ENCODE measurements around the gene LIN37.
"Not testable (repeated sequence)": the region's sequence is repeated elsewhere in the genome, so short reads cannot be mapped to it uniquely, and the experiment has no call there.

LIN37 gene

GRCh38 chr19:35790981-35791813, 42.8 kb downstream of the LIN37 start:
- peak in 1 of 5 experiments; percentile 31 for DNase-seq

- DNase-seq: no peak
These were observed 43.5 kb downstream of the LIN37 start for GRCh38 chr19:35791814-35792279.

- no peak for DNase-seq
These were observed 43.9 kb downstream of the LIN37 start for GRCh38 chr19:35792312-35792711.

GRCh38 chr19:35792888-35793287, 44.5 kb downstream of the LIN37 start:
- DNase-seq: no peak

GRCh38 chr19:35793381-35794165, 45.2 kb downstream of the LIN37 start:
- no peak for DNase-seq

- not testable (repeated sequence) for DNase-seq
These were observed 47.2 kb downstream of the LIN37 start for GRCh38 chr19:35795564-35795963.

GRCh38 chr19:35796645-35797542, 48.5 kb downstream of the LIN37 start:
- no peak for DNase-seq

- no peak for DNase-seq
These were observed 49.3 kb downstream of the LIN37 start for GRCh38 chr19:35797663-35798062.

GRCh38 chr19:35801828-35802227, 53.5 kb downstream of the LIN37 start:
- no peak for DNase-seq

Data from T-helper 2 cell (primary cell).